Activated CD4-positive, alpha-beta T cell treated with anti-CD3 and anti-CD28 coated beads, Interleukin-2, amount 10 ng/mL, durations not matched to agents 24 days and 14 days (primary cell): ENCODE data around the gene TUBB1. TPM values are rescaled to one million over a fixed set of nuclear protein-coding genes. Genes with fewer than 3 reads are reported as not detected.
A peak's percentile ranks its signal among the peaks of the same experiment; 100 is the strongest.

Source experiments
- DNase-seq: peaks from one replicate; pipeline ENCODE4 v3.0.0; 2022
- H3K27ac Mint-ChIP-seq: one replicate; pipeline ENCODE4 v1.8.0; 2022; ENCODE audit warnings: mild to moderate bottlenecking, mixed read lengths
- H3K27me3 Mint-ChIP-seq: one replicate; pipeline ENCODE4 v1.8.0; 2022; ENCODE audit warnings: mixed read lengths
- H3K36me3 Mint-ChIP-seq: one replicate; pipeline ENCODE4 v1.8.0; 2022; ENCODE audit warnings: low read depth, mild to moderate bottlenecking, mixed read lengths
- H3K4me1 Mint-ChIP-seq: one replicate; pipeline ENCODE4 v1.8.0; 2021; ENCODE audit warnings: mixed read lengths
- H3K4me3 Mint-ChIP-seq: one replicate; pipeline ENCODE4 v1.8.0; 2022; ENCODE audit warnings: mild to moderate bottlenecking, moderate library complexity, mixed read lengths
- H3K9me3 Mint-ChIP-seq: one replicate; pipeline ENCODE4 v1.8.0; 2021; ENCODE audit warnings: mixed read lengths
- intact Hi-C: fragments of 100-400 bp; cut with micrococcal nuclease; formaldehyde crosslinking; loops from one replicate; pipeline ENCODE4 v1.15.1; 2023
- total RNA-seq: library from RNA; stranded (reverse); gene quantifications from 2 replicates; pipeline ENCODE4 v1.2.3, GENCODE V29; 2022

TUBB1 gene
- total RNA-seq, 1 donor from 2014 or later: not detected

DNA sequence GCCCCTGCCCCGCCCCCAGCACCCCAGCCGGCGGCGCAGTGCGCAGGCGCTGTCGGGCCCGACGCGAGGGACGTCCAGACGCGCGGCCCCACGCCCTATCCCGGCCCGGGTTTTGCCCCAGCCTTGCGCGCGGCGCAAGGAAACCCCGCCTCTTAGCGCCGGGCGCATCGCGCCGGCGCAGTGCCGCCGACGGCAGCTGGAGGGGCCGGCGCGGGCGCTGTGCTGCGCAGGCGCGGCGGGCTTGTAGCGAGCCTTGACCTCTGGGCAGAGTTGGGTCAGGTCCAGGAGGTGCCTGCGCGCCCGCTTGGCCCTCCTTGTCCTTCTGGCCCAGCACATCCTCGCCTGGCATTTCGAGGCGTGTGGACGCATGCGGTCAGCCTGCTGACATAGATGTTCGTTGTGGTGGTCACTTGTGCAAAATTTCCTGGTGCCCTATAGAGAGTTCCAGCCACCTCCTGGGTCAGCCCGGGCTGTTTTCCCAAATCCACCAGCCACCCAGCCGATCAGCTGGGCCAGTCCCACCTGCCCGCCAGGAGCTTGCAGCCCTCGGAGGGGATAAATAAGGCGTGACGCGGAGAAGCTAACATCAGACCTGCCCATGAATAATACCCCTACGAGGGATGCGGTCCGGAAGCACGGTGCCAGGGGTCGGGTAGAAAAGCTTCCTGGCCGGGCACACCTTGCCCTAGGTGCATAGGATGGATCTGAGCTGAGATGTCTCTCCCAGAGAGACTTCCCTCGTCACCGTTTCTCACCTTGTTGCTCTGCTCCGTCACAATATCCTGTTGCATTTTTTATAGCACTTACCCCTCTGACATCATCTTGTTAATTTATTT, 23.8 kb downstream of the TUBB1 start:
- DNase-seq: peak; percentile 99
- peak overlapping the region; percentile 96 for H3K27ac Mint-ChIP-seq
- intact Hi-C loops: loop anchor here (1.0 to 10.0 kb wide), 4 partner anchors 11 to 1648 kb away; partner anchors contain the start of genes ATP5F1E, NELFCD and RBM38
- peak overlapping the region; percentile 93 for H3K4me3 Mint-ChIP-seq
- H3K36me3 Mint-ChIP-seq: peaks cover 25% of the 10 kb centered on the region
- peaks cover 42% of the 10 kb centered on the region for H3K4me1 Mint-ChIP-seq
- no peaks in the 10 kb centered on the region for H3K27me3 Mint-ChIP-seq
- H3K9me3 Mint-ChIP-seq: no peaks in the 10 kb centered on the region

DNA sequence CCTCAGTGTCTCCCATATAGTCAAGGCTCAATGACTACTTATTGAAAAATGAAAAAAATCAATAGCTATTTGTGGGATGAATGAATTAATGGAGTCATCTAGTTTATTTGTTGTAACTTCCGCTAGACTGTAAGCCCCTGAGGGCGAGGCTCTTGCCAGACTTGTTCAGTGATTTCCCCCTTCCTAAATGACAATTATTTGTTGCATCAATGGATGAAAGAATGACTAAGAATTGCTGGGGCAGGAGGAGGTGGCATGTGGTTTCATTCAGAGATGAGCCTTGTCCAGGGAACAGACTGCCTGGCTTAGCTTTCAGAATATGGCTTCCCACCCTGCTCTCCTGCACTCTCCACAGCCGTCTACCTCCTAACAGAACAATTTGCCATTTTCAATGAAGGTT, 24.5 kb downstream of the TUBB1 start:
- Mint-ChIP-seq H3K4me3 (peak overlapping the region; percentile 73), H3K27ac (peak overlapping the region; percentile 61), H3K4me1 (peaks cover 47% of the 10 kb centered on the region), H3K27me3 (no peaks in the 10 kb centered on the region), H3K36me3 (peaks cover 25% of the 10 kb centered on the region), H3K9me3 (no peaks in the 10 kb centered on the region)
- intact Hi-C loops: loop anchor here (1.0 to 10.0 kb wide), 3 partner anchors 62 to 1649 kb away; partner anchors contain the start of genes NELFCD and RBM38
- DNase-seq: peak; percentile 57

DNA sequence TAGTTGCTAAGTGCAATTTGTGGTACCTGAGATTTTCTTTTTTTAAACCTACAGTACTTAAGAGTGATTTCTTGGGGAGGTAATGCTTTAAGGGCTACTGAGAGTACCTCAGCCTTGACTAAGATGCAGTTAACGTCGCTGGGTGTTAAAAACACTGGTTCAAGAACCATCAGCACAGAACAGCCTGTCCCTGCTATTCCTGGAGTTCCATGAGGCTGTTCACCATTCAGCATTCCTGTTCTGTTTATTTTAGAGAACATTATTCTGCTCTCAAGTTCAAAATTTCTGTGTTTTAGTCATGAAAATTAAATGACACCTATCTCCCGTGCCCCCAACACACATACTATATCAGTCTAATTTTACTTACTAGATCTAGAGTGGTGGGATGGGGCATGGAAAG, 25.1 kb downstream of the TUBB1 start:
- peak; percentile 50 for DNase-seq
- no peaks in the 10 kb centered on the region for H3K27me3 Mint-ChIP-seq
- H3K36me3 Mint-ChIP-seq: peaks cover 21% of the 10 kb centered on the region
- intact Hi-C loops: loop anchor here (5.0 to 10.0 kb wide), 2 partner anchors 178 to 1649 kb away; partner anchors contain the start of gene RBM38
- H3K4me1 Mint-ChIP-seq: peaks cover 42% of the 10 kb centered on the region
- H3K27ac Mint-ChIP-seq: no peak overlapping the region
- H3K9me3 Mint-ChIP-seq: no peaks in the 10 kb centered on the region
- H3K4me3 Mint-ChIP-seq: no peak overlapping the region

DNA sequence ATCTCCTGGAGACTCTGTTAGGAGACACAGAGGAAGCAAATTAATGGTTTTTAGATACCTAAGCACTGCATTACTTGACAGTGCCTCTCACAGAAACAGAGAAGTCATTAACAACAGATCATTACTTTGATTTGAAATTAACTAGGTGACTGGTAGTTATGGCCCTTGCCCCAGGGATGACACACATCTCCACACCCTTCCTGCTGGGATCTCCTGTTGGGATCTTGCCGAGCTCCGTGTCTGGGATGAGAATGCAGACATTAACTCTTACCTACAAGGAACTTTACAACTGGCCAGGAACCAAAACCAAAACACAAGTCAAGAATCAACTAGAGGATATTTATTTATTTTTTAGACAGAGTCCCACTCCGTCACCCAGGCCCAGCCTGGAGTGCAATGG, 25.6 kb downstream of the TUBB1 start:
- Mint-ChIP-seq H3K27me3 (no peaks in the 10 kb centered on the region), H3K4me3 (no peak overlapping the region), H3K4me1 (peaks cover 39% of the 10 kb centered on the region), H3K27ac (no peak overlapping the region), H3K9me3 (no peaks in the 10 kb centered on the region), H3K36me3 (peaks cover 18% of the 10 kb centered on the region)
- intact Hi-C loops: loop anchor here (5.0 to 10.0 kb wide), 3 partner anchors 118 to 1650 kb away; partner anchors contain the start of genes RBM38 and ZNF831
- DNase-seq: peak; percentile 53

GRCh38 chr20:59046862-59047261, 27.6 kb downstream of the TUBB1 start:
- H3K27me3 Mint-ChIP-seq: peaks cover 11% of the 10 kb centered on the region
- H3K4me1 Mint-ChIP-seq: peaks cover 22% of the 10 kb centered on the region
- H3K9me3 Mint-ChIP-seq: no peaks in the 10 kb centered on the region
- H3K4me3 Mint-ChIP-seq: no peak overlapping the region
- H3K27ac Mint-ChIP-seq: no peak overlapping the region
- intact Hi-C loops: loop anchor here (5.0 to 10.0 kb wide), 2 partner anchors 115 to 1652 kb away; partner anchors contain the start of genes RBM38 and ZNF831
- no peak for DNase-seq
- peaks cover 1% of the 10 kb centered on the region for H3K36me3 Mint-ChIP-seq

GRCh38 chr20:59047938-59048680, 28.9 kb downstream of the TUBB1 start:
- Mint-ChIP-seq H3K9me3 (no peaks in the 10 kb centered on the region), H3K27ac (peak overlapping the region; percentile 26), H3K36me3 (no peaks in the 10 kb centered on the region), H3K4me3 (no peak overlapping the region), H3K4me1 (peaks cover 20% of the 10 kb centered on the region), H3K27me3 (peaks cover 16% of the 10 kb centered on the region)
- peak; percentile 56 for DNase-seq
- intact Hi-C loops: loop anchor here (2.0 to 10.0 kb wide), 3 partner anchors 27 to 1653 kb away; partner anchors contain the start of genes RBM38 and ZNF831

- peaks cover 14% of the 10 kb centered on the region for H3K4me1 Mint-ChIP-seq
- H3K9me3 Mint-ChIP-seq: no peaks in the 10 kb centered on the region
- peaks cover 21% of the 10 kb centered on the region for H3K27me3 Mint-ChIP-seq
- intact Hi-C loops: loop anchor here (2.0 to 10.0 kb wide), 3 partner anchors 26 to 1654 kb away; partner anchors contain the start of genes RBM38 and ZNF831
- no peak for DNase-seq
- H3K4me3 Mint-ChIP-seq: no peak overlapping the region
- H3K36me3 Mint-ChIP-seq: no peaks in the 10 kb centered on the region
- H3K27ac Mint-ChIP-seq: no peak overlapping the region
Observed at GRCh38 chr20:59048681-59049030, 29.4 kb downstream of the TUBB1 start.

GRCh38 chr20:59050437-59050836, 31.2 kb downstream of the TUBB1 start:
- no peaks in the 10 kb centered on the region for H3K36me3 Mint-ChIP-seq
- H3K4me3 Mint-ChIP-seq: no peak overlapping the region
- H3K9me3 Mint-ChIP-seq: no peaks in the 10 kb centered on the region
- peak; percentile 23 for DNase-seq
- no peak overlapping the region for H3K27ac Mint-ChIP-seq
- intact Hi-C loops: no loop called here
- H3K27me3 Mint-ChIP-seq: peaks cover 31% of the 10 kb centered on the region
- peaks cover 10% of the 10 kb centered on the region for H3K4me1 Mint-ChIP-seq

GRCh38 chr20:59051666-59052185, 32.5 kb downstream of the TUBB1 start:
- intact Hi-C loops: no loop called here
- no peaks in the 10 kb centered on the region for H3K9me3 Mint-ChIP-seq
- H3K27ac Mint-ChIP-seq: no peak overlapping the region
- no peak overlapping the region for H3K4me3 Mint-ChIP-seq
- H3K36me3 Mint-ChIP-seq: no peaks in the 10 kb centered on the region
- peak; percentile 53 for DNase-seq
- peaks cover 38% of the 10 kb centered on the region for H3K27me3 Mint-ChIP-seq
- peaks cover 9% of the 10 kb centered on the region for H3K4me1 Mint-ChIP-seq

DNA sequence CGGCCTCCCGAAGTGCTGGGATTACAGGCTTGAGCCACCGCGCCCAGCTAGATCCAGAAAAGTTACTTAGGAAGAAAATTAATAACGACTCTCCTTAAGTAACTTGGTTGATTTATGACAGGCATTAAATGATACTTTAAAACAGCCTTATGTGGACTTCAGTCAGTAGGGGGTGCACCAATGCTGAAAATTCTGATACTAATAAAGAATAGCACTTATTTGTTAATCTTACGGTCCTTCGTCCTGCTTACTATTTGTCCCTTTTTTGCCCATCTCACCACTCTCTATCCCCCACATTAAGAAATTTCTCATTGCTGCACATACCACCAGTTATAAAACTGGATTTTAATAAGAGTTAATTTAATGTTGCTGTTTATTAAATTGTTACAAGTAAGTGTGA, 36.1 kb downstream of the TUBB1 start:
- Mint-ChIP-seq H3K27ac (no peak overlapping the region), H3K27me3 (peaks cover 42% of the 10 kb centered on the region), H3K4me3 (no peak overlapping the region), H3K9me3 (no peaks in the 10 kb centered on the region), H3K4me1 (no peaks in the 10 kb centered on the region), H3K36me3 (no peaks in the 10 kb centered on the region)
- intact Hi-C loops: no loop called here
- DNase-seq: peak; percentile 61

GRCh38 chr20:59062081-59062480, 42.9 kb downstream of the TUBB1 start:
- H3K9me3 Mint-ChIP-seq: no peaks in the 10 kb centered on the region
- intact Hi-C loops: no loop called here
- peaks cover 3% of the 10 kb centered on the region for H3K4me1 Mint-ChIP-seq
- no peak overlapping the region for H3K27ac Mint-ChIP-seq
- H3K36me3 Mint-ChIP-seq: no peaks in the 10 kb centered on the region
- peaks cover 31% of the 10 kb centered on the region for H3K27me3 Mint-ChIP-seq
- peak; percentile 45 for DNase-seq
- H3K4me3 Mint-ChIP-seq: no peak overlapping the region

- Mint-ChIP-seq H3K9me3 (no peaks in the 10 kb centered on the region), H3K27ac (no peak overlapping the region), H3K4me3 (no peak overlapping the region), H3K4me1 (peaks cover 3% of the 10 kb centered on the region), H3K27me3 (peaks cover 40% of the 10 kb centered on the region), H3K36me3 (no peaks in the 10 kb centered on the region)
- intact Hi-C loops: no loop called here
- peak; percentile 50 for DNase-seq
Observed at GRCh38 chr20:59063358-59064213, 44.4 kb downstream of the TUBB1 start.

- Mint-ChIP-seq H3K27ac (no peak overlapping the region), H3K4me3 (no peak overlapping the region), H3K4me1 (peaks cover 3% of the 10 kb centered on the region), H3K36me3 (no peaks in the 10 kb centered on the region), H3K27me3 (peaks cover 45% of the 10 kb centered on the region), H3K9me3 (no peaks in the 10 kb centered on the region)
- intact Hi-C loops: no loop called here
- DNase-seq: no peak
Observed at GRCh38 chr20:59064214-59064722, 45.0 kb downstream of the TUBB1 start.
